ENCODE results near the gene DAB2IP. TPM values are rescaled to one million over a fixed set of nuclear protein-coding genes. Genes with fewer than 3 reads are reported as not detected.

The DAB2IP gene
- total RNA-seq, 1 donor from 2014 or later = 53.0 TPM

DNA sequence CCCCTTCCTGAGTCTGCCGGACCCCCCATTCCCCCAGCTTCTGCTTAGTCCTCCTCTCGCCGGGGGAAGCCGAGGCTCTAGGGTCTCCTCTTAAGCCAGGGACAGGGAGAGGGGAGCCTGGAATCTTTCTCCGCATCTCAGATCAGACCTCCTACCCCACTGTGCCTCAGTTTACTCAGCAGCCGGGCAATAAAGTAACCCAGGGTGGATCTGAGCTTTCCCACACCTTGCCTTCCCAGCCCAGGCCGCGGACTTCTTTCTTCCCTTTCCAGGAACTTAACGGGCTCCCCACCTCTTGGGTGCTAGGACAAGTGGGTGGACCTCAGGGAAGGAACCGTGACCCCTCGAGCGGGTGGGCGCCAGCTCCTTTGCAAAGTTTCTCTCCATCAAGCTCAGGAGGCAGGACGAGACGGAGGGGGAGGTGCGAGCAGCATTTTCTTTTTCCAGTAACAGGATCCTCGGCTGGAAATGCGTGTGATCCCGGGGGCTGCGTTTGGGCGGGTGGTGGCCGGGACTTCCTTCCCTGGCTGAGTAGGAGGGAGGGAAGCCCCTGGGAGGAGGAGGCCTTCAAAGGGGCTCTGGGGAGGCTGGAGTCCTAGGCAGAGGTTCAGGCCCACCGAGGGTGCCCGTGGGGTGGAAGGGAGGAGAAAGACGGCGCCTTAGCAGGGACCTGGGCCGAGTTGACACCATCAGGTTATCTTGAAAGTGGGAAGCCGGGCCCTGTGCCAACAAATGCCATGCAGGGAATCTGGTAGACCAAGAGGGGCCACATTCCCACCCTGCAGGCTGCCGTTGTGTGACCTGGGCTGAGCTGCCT, 795 bp downstream of the DAB2IP start:
- peak; percentile 79 for DNase-seq (ENCODE audit: missing footprints)
- ATAC-seq = peak; percentile 7
- intact Hi-C loops (cut with DNase I) = loop anchor here (5.0 kb wide), 2 partner anchors 40 to 50 kb away; no protein-coding TSS in a partner anchor

- intact Hi-C loops (cut with DNase I) = loop anchor here (5.0 kb wide), 2 partner anchors 41 to 49 kb away; no protein-coding TSS in a partner anchor
- ATAC-seq = peak; percentile 10
- DNase-seq (ENCODE audit: missing footprints) = no peak
Observed at GRCh38 chr9:121652838-121653231, 1.4 kb downstream of the DAB2IP start.

- ATAC-seq (no peak), DNase-seq (ENCODE audit: missing footprints) (no peak)
- intact Hi-C loops (cut with DNase I) = loop anchor here (5.0 kb wide), 2 partner anchors 42 to 48 kb away; no protein-coding TSS in a partner anchor
Observed at GRCh38 chr9:121654499-121655140, 3.2 kb downstream of the DAB2IP start.

DNA sequence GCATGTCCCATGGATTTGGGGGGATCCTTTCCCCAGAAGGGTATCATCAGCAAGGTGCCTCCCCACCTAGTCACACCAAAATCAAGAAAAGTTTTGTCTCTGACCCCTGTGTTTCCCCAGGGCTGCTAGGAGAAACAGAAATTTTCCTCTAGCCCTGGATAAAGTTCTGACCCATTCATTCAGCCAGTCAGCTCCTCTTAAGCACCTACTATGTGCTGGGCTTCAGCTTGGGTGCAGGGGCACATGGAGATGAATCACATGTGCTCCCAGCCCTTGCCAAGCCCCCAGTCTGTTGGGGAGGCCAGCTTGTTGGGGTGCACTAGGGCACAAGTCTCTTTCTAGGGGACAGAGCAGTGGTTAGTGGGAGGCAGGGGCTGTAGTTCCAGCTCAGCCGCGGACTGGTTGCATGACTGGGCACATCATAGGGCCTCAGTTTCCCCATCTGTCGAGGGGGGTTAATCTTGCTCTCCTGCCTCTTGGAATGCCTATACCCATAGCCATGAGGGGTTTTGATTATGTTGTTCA, 3.9 kb downstream of the DAB2IP start:
- intact Hi-C loops (cut with DNase I) = no loop called here
- no peak for ATAC-seq
- DNase-seq (ENCODE audit: missing footprints) = no peak

DNA sequence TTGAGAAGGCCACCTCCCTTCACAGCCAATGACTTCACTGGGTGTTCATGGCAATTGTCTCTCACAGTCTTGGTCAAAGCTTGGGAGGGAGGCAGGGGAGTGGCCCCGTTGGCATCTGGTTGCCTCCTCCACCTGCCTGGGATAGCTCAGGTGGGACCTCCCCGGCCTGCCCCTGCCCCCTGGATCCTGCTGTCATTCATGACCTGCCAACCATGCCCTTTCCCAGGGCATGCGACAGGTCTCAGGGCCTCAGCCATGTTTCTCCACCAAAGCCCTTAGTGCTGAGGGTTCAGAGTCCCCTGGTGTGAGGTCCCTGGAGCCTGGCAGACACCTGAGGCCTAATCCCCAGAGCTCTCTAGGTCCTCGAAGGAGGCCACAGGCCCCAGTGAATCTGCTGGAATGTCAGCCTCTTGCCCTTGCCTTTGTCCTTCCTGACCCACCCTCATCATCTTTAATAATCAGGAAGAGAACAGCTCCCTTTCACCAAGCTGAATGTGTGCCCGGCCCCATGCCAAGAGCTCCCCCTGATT, 5.6 kb downstream of the DAB2IP start:
- DNase-seq (ENCODE audit: missing footprints) (no peak), ATAC-seq (no peak)
- intact Hi-C loops (cut with DNase I) = no loop called here

DNA sequence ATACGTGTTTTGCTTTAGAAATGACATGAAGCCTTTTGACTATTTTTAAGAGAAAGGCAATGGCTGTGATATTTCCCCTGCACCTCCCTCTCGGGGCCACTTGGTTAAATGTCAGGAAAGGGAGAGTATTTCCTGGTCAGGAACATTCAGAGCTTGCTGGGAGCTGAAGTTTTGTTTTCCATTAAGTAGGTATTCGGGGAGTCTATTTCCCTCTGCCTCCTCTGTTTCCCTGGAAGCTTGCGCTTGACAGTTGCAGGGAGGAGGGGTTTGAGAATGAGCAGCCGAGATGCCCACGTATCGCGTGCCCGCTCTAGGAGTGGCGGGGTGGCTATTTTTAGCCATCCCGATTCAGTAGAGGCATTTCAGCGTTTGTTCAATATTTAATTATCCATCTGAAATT, 6.7 kb downstream of the DAB2IP start:
- ATAC-seq (peak; percentile 65), DNase-seq (ENCODE audit: missing footprints) (no peak)
- intact Hi-C loops (cut with DNase I) = no loop called here

DNA sequence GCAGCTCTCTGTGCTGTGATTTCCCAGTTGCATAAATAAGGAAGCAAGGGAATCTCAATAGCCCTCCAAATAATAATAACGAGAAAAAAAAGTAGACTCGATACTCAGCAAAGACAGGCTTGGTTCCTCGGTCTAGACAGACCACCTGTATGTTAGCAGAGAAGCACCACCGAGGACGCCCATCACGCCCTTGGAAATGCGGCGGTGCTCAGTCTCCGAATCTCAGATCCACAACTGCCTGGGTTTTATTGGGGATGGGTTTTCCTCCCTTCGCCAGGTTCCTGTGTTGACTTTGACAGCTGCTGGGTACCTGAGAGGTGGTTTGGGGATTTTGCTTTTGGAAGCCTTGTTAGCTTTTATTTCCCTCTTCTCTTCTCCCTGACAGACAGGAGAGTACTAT, 7.2 kb downstream of the DAB2IP start:
- intact Hi-C loops (cut with DNase I) = no loop called here
- ATAC-seq (no peak), DNase-seq (ENCODE audit: missing footprints) (no peak)

GRCh38 chr9:121660367-121660766, 8.9 kb downstream of the DAB2IP start:
- intact Hi-C loops (cut with DNase I) = no loop called here
- no peak for ATAC-seq
- DNase-seq (ENCODE audit: missing footprints) = no peak

GRCh38 chr9:121660876-121661275, 9.4 kb downstream of the DAB2IP start:
- DNase-seq (ENCODE audit: missing footprints) = no peak
- no peak for ATAC-seq
- intact Hi-C loops (cut with DNase I) = no loop called here

GRCh38 chr9:121661328-121661727, 9.9 kb downstream of the DAB2IP start:
- ATAC-seq (no peak), DNase-seq (ENCODE audit: missing footprints) (no peak)
- intact Hi-C loops (cut with DNase I) = no loop called here

- intact Hi-C loops (cut with DNase I) = no loop called here
- ATAC-seq (no peak), DNase-seq (ENCODE audit: missing footprints) (no peak)
Observed at GRCh38 chr9:121662359-121662758, 10.9 kb downstream of the DAB2IP start.

GRCh38 chr9:121662891-121663580, 11.6 kb downstream of the DAB2IP start:
- intact Hi-C loops (cut with DNase I) = no loop called here
- no peak for ATAC-seq

GRCh38 chr9:121663591-121663990, 12.2 kb downstream of the DAB2IP start:
- ATAC-seq (no peak), DNase-seq (ENCODE audit: missing footprints) (no peak)
- intact Hi-C loops (cut with DNase I) = no loop called here

More at GRCh38 chr9:121662891-121663580, 11.6 kb downstream of the DAB2IP start:
- DNase-seq (ENCODE audit: missing footprints) = no peak

DNA sequence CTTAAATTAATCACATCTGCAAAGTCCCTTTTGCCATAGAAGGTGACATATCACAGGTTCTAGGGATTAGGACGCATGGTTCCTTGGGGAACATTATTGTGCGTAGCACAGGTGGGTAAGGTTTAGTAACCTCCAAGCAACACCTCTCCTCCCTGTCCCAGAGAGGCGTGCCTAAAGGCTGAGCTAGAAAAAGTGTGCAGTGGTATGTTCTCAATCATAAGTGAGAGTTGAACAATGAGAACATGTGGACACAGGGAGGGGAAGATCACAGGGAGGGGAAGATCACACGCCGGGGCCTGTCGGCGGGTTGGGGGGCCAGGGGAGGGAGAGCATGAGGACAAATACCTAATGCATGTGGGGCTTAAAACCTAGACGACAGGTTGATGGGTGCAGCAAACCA, 14.9 kb downstream of the DAB2IP start:
- ATAC-seq (no peak), DNase-seq (ENCODE audit: missing footprints) (no peak)
- intact Hi-C loops (cut with DNase I) = no loop called here

DNA sequence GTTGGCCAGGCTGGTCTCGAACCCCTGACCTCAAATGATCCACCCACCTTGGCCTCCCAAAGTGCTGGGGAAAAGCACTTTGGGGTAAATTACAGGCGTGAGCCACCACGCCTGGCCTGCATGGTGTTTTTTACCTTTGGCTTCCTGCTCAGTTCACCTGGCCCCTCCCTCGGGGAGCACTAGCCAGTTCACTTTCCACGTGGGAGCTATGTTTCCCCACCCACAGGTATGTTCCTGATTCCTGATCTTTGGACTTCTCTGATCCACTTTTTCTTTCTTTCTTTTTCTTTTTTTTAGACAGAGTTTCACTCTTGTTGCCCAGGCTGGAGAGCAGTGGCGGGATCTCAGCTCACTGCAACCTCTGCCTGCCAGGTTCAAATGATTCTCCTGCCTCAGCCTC, 15.8 kb downstream of the DAB2IP start:
- intact Hi-C loops (cut with DNase I) = no loop called here
- ATAC-seq (no peak), DNase-seq (ENCODE audit: missing footprints) (no peak)

GRCh38 chr9:121667890-121668289, 16.5 kb downstream of the DAB2IP start:
- ATAC-seq = no peak
- no peak for DNase-seq (ENCODE audit: missing footprints)
- intact Hi-C loops (cut with DNase I) = no loop called here

- ATAC-seq = peak; percentile 32
- no peak for DNase-seq (ENCODE audit: missing footprints)
- intact Hi-C loops (cut with DNase I) = no loop called here
Observed at GRCh38 chr9:121670431-121670830, 19.0 kb downstream of the DAB2IP start.

- peak; percentile 56 for ATAC-seq
- no peak for DNase-seq (ENCODE audit: missing footprints)
- intact Hi-C loops (cut with DNase I) = no loop called here
Observed at GRCh38 chr9:121671612-121672155, 20.2 kb downstream of the DAB2IP start.

DNA sequence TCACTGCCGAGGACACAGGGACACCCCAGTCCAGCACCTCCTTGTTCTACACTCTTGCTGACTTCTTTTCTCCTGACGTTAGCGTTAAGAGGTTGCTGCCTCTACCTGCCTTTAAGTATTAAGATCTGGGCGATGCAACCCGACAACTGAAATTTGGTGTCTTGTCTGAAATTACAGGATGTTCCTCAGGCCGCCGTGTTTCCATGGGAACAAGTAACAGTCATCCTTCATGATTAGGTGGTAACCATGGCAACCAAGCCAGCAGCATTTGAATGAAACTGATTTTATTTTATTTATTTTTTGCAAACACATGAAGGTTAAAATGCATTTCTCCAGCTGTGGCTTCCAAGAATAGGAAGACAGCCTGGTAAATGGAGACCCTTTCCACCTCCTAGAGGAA, 20.8 kb downstream of the DAB2IP start:
- ATAC-seq (no peak), DNase-seq (ENCODE audit: missing footprints) (no peak)
- intact Hi-C loops (cut with DNase I) = no loop called here

Data from Right ventricle myocardium inferior (tissue), 1 donor.